GM19468 (cell line): ENCODE measurements around the gene MYRF.

ENCODE experiments used
- ATAC-seq: cut with Tn5 transposase; IDR thresholded peaks from one replicate; pipeline ENCODE4 v1.9.1; 2021; ENCODE audit warnings: mild to moderate bottlenecking, moderate library complexity, moderate number of reproducible peaks; ENCODE audit not compliant: unreplicated experiment; ENCODE audit errors: extremely low read depth

The MYRF gene

DNA sequence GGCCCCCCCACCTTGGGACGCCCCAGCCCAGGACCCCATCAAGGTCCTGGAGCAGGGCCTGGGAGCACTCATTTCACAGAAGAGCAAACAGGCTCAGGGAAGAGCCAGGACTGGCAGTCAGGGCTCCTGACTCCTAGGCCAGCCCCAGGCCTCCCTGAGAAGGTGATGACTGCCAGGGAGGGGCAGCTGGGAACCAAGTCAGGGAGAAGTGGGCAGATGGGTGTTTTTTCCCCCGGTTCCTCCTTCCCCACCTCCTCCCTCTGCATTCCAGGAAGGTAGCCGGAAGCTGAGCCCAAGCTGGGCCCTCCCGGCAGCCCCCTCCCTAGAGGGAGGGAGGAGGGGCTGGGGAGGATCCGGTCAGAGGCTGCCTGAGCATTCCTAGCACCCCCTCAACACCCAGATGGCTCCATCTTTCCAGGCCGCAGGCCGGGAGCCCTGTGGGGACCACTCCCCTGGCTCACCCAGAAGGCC, 19.6 kb downstream of the MYRF start:
- ATAC-seq: no peak

- no peak for ATAC-seq
Measured at GRCh38 chr11:61773356-61773755, 20.9 kb downstream of the MYRF start.

DNA sequence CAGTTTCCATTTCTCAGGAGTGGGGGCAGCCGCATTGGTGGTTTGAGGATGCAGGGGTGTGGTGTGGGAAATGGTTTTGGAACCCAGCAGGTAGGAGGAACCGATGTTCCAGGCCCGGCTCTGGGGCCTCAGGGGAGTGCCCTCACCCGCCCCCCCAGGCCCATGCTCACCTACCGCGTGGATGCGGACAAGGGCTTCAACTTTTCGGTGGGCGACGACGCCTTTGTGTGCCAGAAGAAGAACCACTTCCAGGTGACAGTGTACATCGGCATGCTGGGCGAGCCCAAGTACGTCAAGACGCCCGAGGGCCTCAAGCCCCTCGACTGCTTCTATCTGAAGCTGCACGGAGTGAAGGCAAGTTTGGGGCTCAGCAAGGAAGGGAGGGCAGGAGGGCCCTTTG, 21.4 kb downstream of the MYRF start:
- ATAC-seq: no peak

- ATAC-seq: no peak
Measured at GRCh38 chr11:61774411-61774810, 22.0 kb downstream of the MYRF start.

DNA sequence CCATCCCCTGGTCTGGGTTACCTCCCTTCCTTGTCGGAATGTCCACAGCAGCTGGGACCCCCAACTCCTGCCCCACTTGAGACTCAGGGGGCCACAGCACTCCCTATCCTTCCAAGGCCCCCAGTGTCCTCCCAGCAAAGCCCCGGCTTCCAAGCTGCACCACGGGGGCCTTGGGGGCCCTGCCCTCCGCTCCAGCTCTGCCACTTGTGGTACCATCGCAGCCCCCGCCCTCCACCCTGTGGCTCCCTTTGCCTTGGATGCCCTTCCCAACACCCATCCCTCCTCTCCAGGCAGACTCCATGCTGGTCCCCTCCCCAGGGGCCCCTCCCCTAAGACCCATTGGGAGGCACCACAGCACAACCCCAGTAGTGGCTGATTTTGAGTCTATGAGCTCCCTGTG, 22.7 kb downstream of the MYRF start:
- ATAC-seq: no peak

DNA sequence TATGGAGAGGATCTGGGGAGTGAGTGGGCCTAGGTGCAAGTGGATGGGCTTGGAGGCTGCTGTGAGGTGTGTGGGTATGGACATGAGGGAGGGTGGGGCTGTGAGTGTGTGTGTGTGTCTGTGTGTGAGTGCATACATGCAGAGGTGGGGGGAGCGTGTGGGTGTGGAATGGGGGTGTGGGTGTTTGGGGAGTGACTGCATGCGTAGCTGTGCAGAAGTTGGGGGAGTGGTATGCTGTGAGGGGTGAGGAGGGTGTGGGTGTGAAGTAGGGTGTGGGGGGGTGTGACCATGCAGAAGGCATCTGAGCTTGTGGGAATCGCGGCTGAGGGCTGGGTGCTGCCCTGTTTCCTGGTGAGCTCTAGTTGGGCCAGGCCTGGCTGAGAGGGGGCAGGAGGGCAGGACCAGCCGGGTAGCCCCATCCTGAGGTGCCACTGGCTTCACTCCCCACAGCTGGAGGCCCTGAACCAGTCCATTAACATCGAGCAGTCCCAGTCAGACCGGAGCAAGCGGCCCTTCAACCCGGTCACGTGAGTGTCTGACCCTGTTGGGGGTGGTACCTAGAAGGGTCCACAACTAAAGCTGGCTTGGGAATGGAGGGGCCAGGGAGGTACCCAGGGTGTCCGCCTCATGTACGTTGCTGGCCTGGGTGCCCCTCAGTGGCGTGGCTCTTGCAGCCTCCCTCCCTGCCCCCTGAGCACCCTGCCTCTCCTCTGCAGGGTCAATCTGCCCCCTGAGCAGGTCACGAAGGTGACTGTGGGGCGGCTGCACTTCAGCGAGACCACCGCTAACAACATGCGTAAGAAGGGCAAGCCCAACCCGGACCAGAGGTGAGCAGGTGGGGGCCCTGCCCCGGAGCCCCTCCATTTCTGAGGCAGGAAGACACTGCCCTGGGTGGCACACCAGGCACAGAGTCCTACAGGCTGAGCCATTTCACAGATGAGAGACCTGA, 23.4 kb downstream of the MYRF start:
- ATAC-seq: no peak

- peak; percentile 25 for ATAC-seq
Measured at GRCh38 chr11:61776561-61777075, 24.2 kb downstream of the MYRF start.

GRCh38 chr11:61777234-61778090, 25.0 kb downstream of the MYRF start:
- no peak for ATAC-seq

GRCh38 chr11:61778357-61778886, 26.0 kb downstream of the MYRF start:
- ATAC-seq: no peak

- no peak for ATAC-seq
Measured at GRCh38 chr11:61778920-61779650, 26.6 kb downstream of the MYRF start.

DNA sequence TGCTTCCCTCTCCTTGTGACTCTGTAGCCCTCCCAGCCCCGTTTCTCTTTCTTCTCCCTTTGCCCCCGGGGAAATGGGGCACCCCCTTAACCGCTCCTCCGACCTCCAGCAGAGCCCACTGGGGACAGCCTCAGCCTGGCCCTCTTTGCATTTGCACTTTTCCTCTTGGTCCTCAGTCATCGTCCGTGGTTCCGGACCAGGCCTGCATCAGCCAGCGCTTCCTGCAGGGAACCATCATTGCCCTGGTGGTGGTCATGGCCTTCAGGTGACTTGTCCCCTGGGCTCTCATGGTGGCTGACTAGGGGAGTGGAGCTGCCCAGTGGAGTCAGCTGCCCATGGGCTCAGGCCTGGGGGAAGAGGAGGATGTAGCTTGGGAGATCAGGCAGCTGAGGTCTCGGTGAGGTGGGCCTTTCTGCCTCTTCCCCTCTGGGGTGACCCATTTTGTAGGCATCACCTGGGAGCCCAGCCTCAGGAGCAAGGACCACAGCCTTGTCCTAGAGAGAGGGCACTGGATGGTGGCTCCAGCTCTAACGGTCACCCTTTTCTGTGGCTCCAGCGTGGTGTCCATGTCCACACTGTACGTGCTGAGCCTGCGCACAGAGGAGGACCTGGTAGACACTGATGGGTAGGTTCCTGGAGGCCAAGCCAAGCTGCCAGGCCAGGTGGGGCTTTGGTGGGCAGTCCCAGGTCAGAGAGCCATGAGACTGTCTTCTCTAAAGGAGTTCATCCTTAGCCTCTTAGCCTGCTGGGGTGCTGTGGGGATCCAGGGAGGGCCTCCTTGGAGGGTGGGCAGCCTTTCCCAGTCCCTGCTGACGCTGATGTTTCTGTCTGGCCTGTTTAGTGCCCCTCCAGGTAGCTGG, 27.5 kb downstream of the MYRF start:
- no peak for ATAC-seq

- ATAC-seq: no peak
Measured at GRCh38 chr11:61780581-61781162, 28.2 kb downstream of the MYRF start.

DNA sequence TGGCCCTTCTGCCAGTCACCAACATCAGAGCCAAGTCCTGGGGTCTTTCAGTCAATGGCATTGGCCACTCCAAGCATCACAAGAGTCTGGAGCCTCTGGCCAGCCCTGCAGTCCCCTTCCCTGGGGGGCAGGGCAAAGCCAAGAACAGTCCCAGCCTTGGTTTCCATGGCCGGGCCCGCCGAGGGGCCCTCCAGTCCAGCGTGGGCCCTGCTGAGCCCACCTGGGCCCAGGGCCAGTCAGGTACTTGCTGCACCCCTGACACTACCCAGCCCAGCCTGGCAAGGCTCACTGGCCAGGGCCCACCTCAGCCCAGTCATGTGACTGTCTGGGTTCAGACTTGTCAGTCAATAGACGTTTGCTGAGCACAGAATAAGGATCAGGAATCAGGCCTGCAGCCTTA, 29.1 kb downstream of the MYRF start:
- no peak for ATAC-seq

GRCh38 chr11:61782299-61782698, 29.9 kb downstream of the MYRF start:
- no peak for ATAC-seq

DNA sequence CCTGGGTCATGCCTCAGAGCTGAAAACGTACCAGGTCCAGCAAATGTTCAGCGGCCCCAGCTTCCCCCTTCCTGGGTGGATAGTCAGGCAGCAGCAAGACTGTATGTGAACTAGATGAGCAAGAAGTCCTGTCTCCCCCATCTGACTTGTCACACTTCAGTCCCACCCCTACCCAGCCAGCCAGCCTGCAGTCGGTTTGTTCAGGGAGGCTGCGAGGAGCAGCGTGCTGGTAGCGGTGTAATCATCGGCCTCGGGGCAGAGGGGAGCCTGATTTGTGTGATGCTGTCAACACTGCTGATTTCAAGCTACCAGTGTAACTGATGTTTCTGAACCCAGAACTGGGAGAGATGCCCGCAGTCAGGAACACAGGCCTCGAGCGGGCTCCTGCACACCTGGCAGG, 30.4 kb downstream of the MYRF start:
- ATAC-seq: no peak

- ATAC-seq: no peak
Measured at GRCh38 chr11:61783717-61784505, 31.5 kb downstream of the MYRF start.

DNA sequence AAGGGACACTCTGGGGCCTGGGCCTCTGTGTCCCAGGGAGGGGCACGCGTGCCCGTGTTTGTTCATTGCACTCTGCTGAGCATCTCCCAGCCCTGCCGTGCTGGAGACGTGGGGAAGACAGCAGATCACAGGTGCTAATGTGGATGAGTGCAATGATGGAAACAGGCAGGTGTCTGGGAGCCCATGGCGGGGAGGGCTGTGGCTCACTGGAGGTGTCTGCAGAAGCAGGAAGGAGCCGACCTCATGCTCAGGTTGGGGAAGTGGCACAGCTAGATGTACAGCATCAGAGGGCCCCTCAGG, 32.0 kb downstream of the MYRF start:
- no peak for ATAC-seq

- no peak for ATAC-seq
Measured at GRCh38 chr11:61785837-61786402, 33.5 kb downstream of the MYRF start.
